Skeletal muscle tissue (tissue), 4 donors: ENCODE measurements around the gene UVSSA. TPM values are rescaled to one million over a fixed set of nuclear protein-coding genes. Genes with fewer than 3 reads are reported as not detected.

Experiments used
- H3K27ac ChIP-seq: one replicate; pipeline ENCODE4 v1.7.0; 2013; ENCODE audit warnings: mild to moderate bottlenecking, low read depth, low read length, inconsistent platforms
- H3K27me3 ChIP-seq, 3 donors: one replicate each; pipeline ENCODE4 v1.7.0; 2013; ENCODE audit warnings: low read length in 3 of 3; ENCODE audit not compliant: control insufficient read depth in 3 of 3, insufficient read depth in 3 of 3
- H3K36me3 ChIP-seq, 3 donors: one replicate each; pipeline ENCODE4 v1.7.0; 2013; ENCODE audit warnings: low read length in 3 of 3; ENCODE audit not compliant: control insufficient read depth in 3 of 3, insufficient read depth in 3 of 3
- H3K4me1 ChIP-seq, 3 donors: one replicate each; pipeline ENCODE4 v1.7.0; 2013; ENCODE audit warnings: low read length in 3 of 3, mild to moderate bottlenecking in 3 of 3; ENCODE audit not compliant: control insufficient read depth in 3 of 3, insufficient read depth in 3 of 3
- H3K4me3 ChIP-seq, 3 donors: one replicate each; pipeline ENCODE4 v1.7.0; 2013; ENCODE audit warnings: low read length in 3 of 3
- H3K9ac ChIP-seq, 3 donors: one replicate each; pipeline ENCODE4 v1.7.0; 2013; ENCODE audit warnings: low read length in 3 of 3, mild to moderate bottlenecking in 3 of 3, moderate library complexity in 2 of 3, low read depth in 1 of 3
- H3K9me3 ChIP-seq, 3 donors: one replicate each; pipeline ENCODE4 v1.7.0; 2013; ENCODE audit warnings: low read length in 3 of 3; ENCODE audit not compliant: control insufficient read depth in 3 of 3
- total RNA-seq: library from RNA; depleted of rRNA; stranded (reverse); fragments of >200 nt; gene quantifications from one replicate; pipeline ENCODE4 v1.2.3, GENCODE V29; 2014
- donor health status: Osteomylitis.

The UVSSA gene
- total RNA-seq, 1 donor from 2014 or later, result 2.6 TPM

DNA sequence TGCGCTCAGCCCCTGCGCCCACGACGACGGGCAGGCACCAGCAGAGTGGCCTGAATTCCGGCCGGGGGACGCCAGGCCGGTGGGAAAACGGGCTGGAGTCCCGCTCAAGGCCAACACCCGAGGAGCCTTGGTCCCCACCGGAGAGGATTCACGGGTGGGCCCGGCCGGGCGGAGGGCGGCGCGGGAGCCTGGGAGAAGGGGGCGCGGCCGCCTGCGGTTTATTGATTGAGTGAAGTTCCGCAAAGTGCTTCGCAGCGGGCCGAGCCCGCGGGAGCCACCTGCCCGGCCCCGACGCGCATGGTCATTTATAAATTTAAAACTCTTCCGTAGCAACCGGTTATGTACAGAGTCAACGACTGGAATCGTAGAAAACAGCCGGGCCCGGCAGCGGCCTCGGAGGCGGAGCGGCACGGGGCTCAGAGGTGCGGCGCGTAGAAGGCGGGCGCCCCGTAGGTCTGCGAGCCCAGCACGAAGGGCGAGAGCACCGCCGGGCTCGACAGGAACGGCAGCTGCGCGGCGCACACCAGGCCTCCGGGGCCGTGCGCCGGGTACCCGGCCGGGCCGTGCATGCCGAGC is 55.6 kb downstream of the UVSSA start:
- no peak overlapping the region for H3K4me3 ChIP-seq
- no peak overlapping the region for H3K9ac ChIP-seq
- peaks cover 55 to 79% (median 76%) of the 10 kb centered on the region in 3 donors for H3K27me3 ChIP-seq
- H3K4me1 ChIP-seq, result peaks cover 3 to 10% (median 8%) of the 10 kb centered on the region in 3 donors
- no peaks in the 10 kb centered on the region for H3K9me3 ChIP-seq
- no peak overlapping the region for H3K27ac ChIP-seq
- H3K36me3 ChIP-seq, result no peaks in the 10 kb centered on the region

DNA sequence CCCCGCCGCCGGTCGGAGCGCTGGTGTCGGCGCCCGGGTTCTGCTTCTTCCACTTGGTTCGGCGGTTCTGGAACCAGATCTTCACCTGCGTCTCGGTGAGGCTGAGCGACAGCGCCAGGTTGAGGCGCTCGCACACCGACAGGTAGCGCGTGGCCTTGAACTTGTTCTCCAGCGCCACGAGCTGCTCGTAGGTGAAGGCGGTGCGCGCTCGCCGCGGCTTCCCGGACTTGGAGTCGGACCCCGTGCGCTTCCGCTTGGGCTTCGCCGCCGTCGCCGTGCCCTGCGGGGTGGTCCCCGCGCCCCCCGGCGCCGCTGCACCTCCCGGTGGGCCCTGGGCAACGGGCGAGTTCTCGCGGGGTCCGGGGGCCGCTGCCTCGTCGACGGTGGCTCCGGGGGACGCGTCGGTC is 56.2 kb downstream of the UVSSA start:
- Histone ChIP-seq H3K9me3 (no peaks in the 10 kb centered on the region), H3K4me1 (peaks cover 3 to 10% (median 8%) of the 10 kb centered on the region in 3 donors), H3K36me3 (no peaks in the 10 kb centered on the region), H3K4me3 (no peak overlapping the region), H3K27me3 (peaks cover 58 to 83% (median 80%) of the 10 kb centered on the region in 3 donors), H3K9ac (no peak overlapping the region), H3K27ac (no peak overlapping the region)

DNA sequence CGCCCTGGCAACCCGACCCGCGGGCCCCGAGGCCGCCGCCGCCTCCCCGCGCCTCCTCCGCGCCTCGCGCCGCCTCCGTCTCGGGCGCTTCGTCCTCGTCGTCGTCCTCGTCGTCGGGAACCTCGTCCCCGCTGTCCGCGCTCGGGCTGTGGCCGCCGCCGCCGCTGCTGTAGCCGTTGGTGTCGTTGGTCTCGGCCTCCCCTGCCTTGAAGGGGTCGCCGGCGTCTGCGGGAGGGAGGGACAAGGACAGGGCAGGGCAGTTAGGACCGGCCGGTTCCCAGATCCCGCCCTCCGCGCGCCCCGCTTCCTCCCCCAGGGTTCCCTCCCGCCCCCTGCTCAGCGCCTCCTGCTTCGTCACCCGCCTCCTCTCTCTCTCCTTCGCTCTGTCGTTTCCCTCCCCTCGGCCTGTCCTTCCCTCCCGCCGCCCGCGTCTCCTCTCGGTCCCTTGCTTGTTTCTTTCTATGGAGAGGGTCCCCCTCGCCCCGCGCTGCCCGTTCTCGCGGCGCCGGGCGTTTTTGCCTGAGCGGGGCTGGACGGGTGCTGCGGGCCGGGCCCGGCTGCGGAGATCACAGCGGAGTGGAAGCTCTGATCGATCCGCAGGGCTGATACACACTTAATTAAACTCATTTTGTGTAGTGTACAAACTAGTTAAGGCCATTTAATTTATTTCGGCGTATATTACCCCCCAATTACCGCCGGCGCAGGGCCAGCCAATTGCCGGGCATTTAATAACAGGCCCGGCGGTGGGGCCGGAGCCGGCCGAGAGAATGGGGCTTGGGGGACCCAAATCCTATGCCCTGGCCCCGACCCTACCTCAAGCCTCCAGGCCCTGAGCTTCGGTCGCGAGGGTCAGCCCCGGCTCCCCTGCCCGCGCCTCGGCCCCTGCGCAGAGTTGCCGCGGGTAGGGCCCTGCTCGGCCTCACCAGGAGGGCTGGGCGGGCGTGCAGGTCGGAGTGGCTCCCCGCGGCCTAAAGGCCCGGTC is 56.9 kb downstream of the UVSSA start:
- H3K27me3 ChIP-seq, result peaks cover 65 to 90% (median 87%) of the 10 kb centered on the region in 3 donors
- H3K9me3 ChIP-seq, result no peaks in the 10 kb centered on the region
- no peaks in the 10 kb centered on the region for H3K36me3 ChIP-seq
- no peak overlapping the region for H3K9ac ChIP-seq
- peaks cover 3 to 10% (median 8%) of the 10 kb centered on the region in 3 donors for H3K4me1 ChIP-seq
- H3K4me3 ChIP-seq, result no peak overlapping the region
- H3K27ac ChIP-seq, result no peak overlapping the region

- H3K4me3 ChIP-seq, result no peak overlapping the region
- no peaks in the 10 kb centered on the region for H3K9me3 ChIP-seq
- no peak overlapping the region for H3K9ac ChIP-seq
- peaks cover 3 to 10% (median 8%) of the 10 kb centered on the region in 3 donors for H3K4me1 ChIP-seq
- H3K36me3 ChIP-seq, result no peaks in the 10 kb centered on the region
- no peak overlapping the region for H3K27ac ChIP-seq
- H3K27me3 ChIP-seq, result peaks cover 74 to 95% (median 94%) of the 10 kb centered on the region in 3 donors
Observed at GRCh38 chr4:1404573-1405253, 57.7 kb downstream of the UVSSA start.

GRCh38 chr4:1405254-1405635 is 58.2 kb downstream of the UVSSA start:
- Histone ChIP-seq H3K4me1 (peaks cover 3 to 10% (median 8%) of the 10 kb centered on the region in 3 donors), H3K27ac (no peak overlapping the region), H3K9ac (no peak overlapping the region), H3K4me3 (no peak overlapping the region), H3K27me3 (peaks cover 71 to 94% (median 93%) of the 10 kb centered on the region in 3 donors), H3K9me3 (no peaks in the 10 kb centered on the region), H3K36me3 (no peaks in the 10 kb centered on the region)

DNA sequence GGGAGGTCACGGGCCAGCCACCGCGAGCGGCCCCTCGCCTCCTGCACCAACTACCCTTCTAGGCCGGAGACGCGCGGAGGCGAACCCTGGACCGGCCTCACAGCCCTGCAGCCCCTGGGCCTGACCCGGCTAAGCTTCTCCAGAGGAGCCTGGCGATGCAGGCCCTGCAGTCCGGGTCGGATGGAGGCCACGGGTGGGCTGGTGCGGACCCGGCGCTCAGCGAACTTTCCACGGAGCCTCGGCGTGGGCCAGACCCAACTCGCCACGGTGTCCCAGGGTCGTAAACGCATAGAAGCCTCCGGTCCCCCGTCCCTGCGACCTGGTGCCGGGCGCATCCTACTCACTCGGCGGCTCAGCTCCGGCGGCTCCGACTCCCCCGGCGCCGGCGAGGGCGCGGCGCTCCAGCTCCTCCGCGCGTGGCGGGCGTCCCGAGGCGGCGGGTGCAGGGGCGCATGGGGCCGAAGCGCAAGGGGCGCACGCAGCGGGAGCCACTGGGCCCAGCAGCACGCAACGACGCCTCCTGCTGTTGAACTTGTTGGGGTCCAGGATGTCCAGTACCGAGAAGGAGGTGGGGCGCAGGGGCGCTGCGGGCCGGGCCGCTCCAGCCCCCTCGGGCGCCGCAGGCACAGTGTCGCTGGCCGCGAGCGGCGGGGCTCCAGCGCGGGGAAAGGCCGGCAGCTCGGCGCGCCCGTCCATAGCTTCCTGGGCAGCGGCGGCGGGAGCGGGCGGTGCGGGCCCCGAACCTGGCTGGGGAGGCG is 58.8 kb downstream of the UVSSA start:
- no peaks in the 10 kb centered on the region for H3K9me3 ChIP-seq
- no peak overlapping the region for H3K4me3 ChIP-seq
- no peak overlapping the region for H3K9ac ChIP-seq
- H3K27ac ChIP-seq, result no peak overlapping the region
- no peaks in the 10 kb centered on the region for H3K36me3 ChIP-seq
- peaks cover 68 to 93% (median 88%) of the 10 kb centered on the region in 3 donors for H3K27me3 ChIP-seq
- H3K4me1 ChIP-seq, result peaks cover 3 to 10% (median 8%) of the 10 kb centered on the region in 3 donors

- H3K27me3 ChIP-seq, result peaks cover 69 to 94% (median 88%) of the 10 kb centered on the region in 3 donors
- no peak within 1 kb of the TSS for H3K9ac ChIP-seq
- H3K4me1 ChIP-seq, result peaks cover 3 to 10% (median 8%) of the 10 kb centered on the region in 3 donors
- H3K27ac ChIP-seq, result no peak within 1 kb of the TSS
- H3K4me3 ChIP-seq, result no peak within 1 kb of the TSS
- H3K9me3 ChIP-seq, result no peaks in the 10 kb centered on the region
- no peaks in the 10 kb centered on the region for H3K36me3 ChIP-seq
Observed at GRCh38 chr4:1406394-1406980, 59.5 kb downstream of the UVSSA start, which contains the start of gene NKX1-1. NKX1-1 (minus strand) TSS chr4:1406442; CDS start chr4:1406442, 0 bp downstream.

DNA sequence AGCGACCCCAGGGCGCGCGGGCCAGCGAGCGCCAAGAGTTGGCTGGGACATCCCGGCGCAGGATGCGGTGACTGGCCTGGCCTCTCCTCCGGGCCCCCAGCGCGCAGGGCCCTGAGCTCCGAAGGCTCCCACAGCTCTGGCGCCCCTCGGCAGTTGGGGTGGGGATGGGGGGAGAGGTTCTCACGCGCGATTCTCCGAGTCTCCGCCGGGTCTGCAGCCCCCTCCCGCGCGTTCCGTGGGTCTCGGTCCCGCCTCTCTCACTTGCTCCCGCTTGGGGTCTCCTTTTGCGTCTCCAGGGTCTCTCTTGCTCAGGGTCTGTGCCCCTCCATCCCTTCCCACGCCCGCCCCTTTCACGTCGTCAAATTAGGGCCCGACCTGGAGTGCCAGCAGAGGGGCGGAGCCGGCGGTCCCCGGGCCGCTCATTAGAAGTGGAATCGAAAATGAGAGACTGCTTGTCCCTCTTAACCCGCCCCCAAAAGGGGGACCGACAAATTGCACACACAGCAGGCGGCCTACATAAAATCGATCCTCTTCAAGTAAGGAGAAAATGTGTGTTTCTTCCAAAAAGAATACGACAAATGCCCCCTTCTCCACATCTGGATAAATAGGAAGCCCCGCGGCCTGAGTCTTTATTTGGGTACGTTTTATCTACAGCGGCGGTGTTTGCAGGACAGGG is 60.1 kb downstream of the UVSSA start:
- H3K4me1 ChIP-seq, result peaks cover 3 to 10% (median 8%) of the 10 kb centered on the region in 3 donors
- H3K9ac ChIP-seq, result no peak overlapping the region
- H3K27me3 ChIP-seq, result peaks cover 68 to 94% (median 87%) of the 10 kb centered on the region in 3 donors
- H3K9me3 ChIP-seq, result no peaks in the 10 kb centered on the region
- H3K4me3 ChIP-seq, result no peak overlapping the region
- H3K27ac ChIP-seq, result no peak overlapping the region
- no peaks in the 10 kb centered on the region for H3K36me3 ChIP-seq
